K562 (cell line): ENCODE data around the gene SLC35E1. TPM values are rescaled to one million over a fixed set of nuclear protein-coding genes. Genes with fewer than 3 reads are reported as not detected.
A peak's percentile ranks its signal among the peaks of the same experiment; 100 is the strongest.

Experiments used
- IRF2 ChIP-seq: sonication (generic); formaldehyde crosslinking; IDR thresholded peaks from 2 replicates; pipeline ENCODE4 v1.8.1; 2022; ENCODE audit warnings: mild to moderate bottlenecking, missing genetic modification reagents
- KDM5B ChIP-seq: fragments of 200-600 bp; sonication (generic); IDR thresholded peaks from 2 replicates; pipeline ENCODE4 v1.6.1; 2012; ENCODE audit warnings: low read depth, mild to moderate bottlenecking, moderate library complexity, low read length, control low read depth, inconsistent platforms; ENCODE audit not compliant: insufficient replicate concordance
- MBD2 ChIP-seq: sonication (generic); IDR thresholded peaks from 2 replicates; pipeline ENCODE4 v1.6.1; 2016; ENCODE audit warnings: low read depth, borderline replicate concordance
- ZNF436 ChIP-seq: fragments of 250-450, 450-650 bp; sonication (Bioruptor Pico); formaldehyde crosslinking; IDR thresholded peaks from 2 replicates; pipeline ENCODE4 v1.7.0; 2020; ENCODE audit warnings: mild to moderate bottlenecking
- polyA plus RNA-seq, 8 experiments: library from polyadenylated mRNA; depleted of rRNA in 4 of 8; stranded (reverse) in 5 of 8; unstranded in 3 of 8; fragments of >200 nt; fragmentation: Nextera tagmentation in 2 of 8; fragmentation: Illumina TruSeq in 1 of 8; extraction: Ambion mirVana in 2 of 8; extraction: Trizol in 1 of 8; gene quantifications; 2 replicates each; pipeline versions ENCODE4 v1.2.1 to v1.2.3, GENCODE V29; 2011 to 2014; ENCODE audit warnings: inconsistent platforms in 1 of 8, missing spikeins in 1 of 8
- total RNA-seq, 7 experiments: library from RNA; depleted of rRNA in 6 of 7; stranded (reverse); fragments of >200 nt in 6 of 7; fragmentation: Illumina TruSeq in 2 of 7; extraction: Trizol in 2 of 7; gene quantifications; 2 replicates each; pipeline versions ENCODE4 v1.2.1 to v1.2.3, GENCODE V29; 2011 to 2021; ENCODE audit warnings: low replicate concordance in 1 of 7
- TF ChIP-seq, protein P1 (sequence below), 2 experiments: fragments of 450-650 bp; IDR thresholded peaks; 2 replicates each; pipeline ENCODE4 v1.6.1; 2016; ENCODE audit warnings: mild to moderate bottlenecking in 2 of 2, borderline replicate concordance in 1 of 2, low read depth in 1 of 2, moderate library complexity in 1 of 2
- TF ChIP-seq, protein P2 (sequence below): sonication (generic); formaldehyde crosslinking; IDR thresholded peaks from 2 replicates; pipeline ENCODE4 v1.8.1; 2022; ENCODE audit warnings: missing genetic modification reagents
- TF ChIP-seq, protein P3 (sequence below): IDR thresholded peaks from 2 replicates; pipeline ENCODE4 v1.6.1; 2016; ENCODE audit warnings: missing genetic modification characterization, missing compliant biosample characterization
- TF ChIP-seq, protein P4 (sequence below): fragments of 250-450 bp; sonication (Bioruptor Pico); IDR thresholded peaks from 2 replicates; pipeline ENCODE4 v1.9.0; 2021; ENCODE audit warnings: mild to moderate bottlenecking, inconsistent platforms

The SLC35E1 gene
- total and polyA plus RNA-seq, 9 of the 15 experiments (the other 6 are each of a cell fraction or from before 2014, with no cell fraction given), result 15.0 to 40.1 (median 25.7) TPM

DNA sequence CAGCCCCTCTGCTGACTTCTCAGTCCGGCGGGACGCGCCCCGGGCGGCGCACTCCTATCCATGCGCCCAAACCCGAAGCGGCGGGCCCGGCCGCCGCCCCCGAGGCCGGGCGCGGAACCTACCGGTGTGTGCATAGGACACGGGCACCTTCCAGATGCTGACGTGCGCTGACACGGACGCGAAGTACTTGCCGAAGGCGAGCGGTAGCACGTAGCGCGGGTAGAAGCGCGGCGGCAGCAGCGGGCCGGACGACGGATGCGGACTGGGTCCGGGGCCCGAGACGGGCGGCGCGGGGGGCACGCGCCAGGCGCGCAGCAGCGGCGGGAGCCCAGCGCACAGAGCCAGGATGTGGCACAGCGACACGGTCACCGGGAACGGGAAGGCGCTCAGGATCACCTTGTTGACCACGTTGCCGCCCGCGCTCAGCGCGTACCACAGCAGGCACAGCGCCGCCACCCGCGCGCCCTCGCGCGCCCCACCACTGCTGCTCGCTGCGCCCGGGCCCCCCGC lies 338 bp downstream of the SLC35E1 start (continued):
- TF ChIP-seq, protein P1, sequence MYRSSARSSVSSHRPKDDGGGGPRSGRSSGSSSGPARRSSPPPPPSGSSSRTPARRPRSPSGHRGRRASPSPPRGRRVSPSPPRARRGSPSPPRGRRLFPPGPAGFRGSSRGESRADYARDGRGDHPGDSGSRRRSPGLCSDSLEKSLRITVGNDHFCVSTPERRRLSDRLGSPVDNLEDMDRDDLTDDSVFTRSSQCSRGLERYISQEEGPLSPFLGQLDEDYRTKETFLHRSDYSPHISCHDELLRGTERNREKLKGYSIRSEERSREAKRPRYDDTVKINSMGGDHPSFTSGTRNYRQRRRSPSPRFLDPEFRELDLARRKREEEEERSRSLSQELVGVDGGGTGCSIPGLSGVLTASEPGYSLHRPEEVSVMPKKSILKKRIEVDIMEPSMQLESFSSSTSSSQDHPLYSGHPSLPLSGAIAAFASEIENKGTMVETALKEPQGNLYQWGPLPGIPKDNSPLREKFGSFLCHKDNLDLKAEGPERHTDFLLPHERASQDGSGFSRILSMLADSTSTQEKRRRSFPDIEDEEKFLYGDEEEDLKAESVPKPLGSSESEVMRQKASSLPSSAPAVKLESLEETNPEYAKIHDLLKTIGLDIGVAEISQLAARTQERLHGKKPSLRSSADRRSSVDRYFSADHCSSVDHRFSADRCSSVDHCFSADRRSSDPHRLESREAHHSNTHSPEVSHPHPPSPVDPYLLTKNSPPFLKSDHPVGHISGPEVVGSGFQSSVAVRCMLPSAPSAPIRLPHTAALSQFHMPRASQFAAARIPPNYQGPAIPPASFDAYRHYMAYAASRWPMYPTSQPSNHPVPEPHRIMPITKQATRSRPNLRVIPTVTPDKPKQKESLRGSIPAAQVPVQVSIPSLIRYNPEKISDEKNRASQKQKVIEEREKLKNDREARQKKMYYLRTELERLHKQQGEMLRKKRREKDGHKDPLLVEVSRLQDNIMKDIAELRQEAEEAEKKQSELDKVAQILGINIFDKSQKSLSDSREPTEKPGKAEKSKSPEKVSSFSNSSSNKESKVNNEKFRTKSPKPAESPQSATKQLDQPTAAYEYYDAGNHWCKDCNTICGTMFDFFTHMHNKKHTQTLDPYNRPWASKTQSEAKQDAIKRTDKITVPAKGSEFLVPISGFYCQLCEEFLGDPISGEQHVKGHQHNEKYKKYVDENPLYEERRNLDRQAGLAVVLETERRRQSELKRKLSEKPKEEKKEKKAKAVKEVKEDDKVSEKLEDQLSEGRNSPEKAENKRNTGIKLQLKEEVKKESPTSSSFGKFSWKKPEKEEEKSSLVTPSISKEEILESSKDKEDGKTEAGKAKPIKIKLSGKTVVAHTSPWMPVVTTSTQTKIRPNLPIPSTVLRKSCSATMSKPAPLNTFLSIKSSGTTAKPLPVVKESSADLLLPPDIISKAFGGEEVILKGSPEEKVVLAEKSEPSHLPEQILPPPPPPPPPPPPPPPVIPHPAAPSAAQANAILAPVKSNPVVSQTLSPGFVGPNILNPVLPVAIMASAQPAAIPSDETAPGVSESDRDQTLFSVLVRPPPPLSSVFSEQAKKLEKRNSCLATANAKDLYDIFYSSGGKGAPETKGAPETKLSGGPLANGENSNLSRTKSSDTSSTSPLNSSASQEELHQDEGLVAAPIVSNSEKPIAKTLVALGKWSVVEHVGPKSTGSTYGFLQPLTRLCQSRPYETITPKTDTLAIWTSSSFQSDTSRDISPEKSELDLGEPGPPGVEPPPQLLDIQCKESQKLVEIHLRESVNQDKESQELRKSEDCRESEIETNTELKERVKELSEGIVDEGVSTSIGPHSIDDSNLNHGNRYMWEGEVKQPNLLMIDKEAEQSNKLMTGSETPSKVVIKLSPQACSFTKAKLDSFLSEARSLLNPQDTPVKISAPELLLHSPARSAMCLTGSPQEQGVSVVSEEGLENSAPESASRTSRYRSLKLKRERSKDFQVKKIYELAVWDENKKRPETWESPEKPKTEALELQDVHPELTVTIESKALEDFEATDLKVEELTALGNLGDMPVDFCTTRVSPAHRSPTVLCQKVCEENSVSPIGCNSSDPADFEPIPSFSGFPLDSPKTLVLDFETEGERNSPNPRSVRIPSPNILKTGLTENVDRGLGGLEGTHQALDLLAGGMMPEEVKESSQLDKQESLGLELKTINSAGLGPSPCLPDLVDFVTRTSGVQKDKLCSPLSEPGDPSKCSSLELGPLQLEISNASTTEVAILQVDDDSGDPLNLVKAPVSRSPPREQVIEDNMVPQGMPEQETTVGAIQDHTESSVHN (IDR thresholded peaks at IDR 0.05; ENCODE audit: borderline replicate concordance in 1 of 2, low read depth in 1 of 2), result no peak
- TF ChIP-seq, protein P2, sequence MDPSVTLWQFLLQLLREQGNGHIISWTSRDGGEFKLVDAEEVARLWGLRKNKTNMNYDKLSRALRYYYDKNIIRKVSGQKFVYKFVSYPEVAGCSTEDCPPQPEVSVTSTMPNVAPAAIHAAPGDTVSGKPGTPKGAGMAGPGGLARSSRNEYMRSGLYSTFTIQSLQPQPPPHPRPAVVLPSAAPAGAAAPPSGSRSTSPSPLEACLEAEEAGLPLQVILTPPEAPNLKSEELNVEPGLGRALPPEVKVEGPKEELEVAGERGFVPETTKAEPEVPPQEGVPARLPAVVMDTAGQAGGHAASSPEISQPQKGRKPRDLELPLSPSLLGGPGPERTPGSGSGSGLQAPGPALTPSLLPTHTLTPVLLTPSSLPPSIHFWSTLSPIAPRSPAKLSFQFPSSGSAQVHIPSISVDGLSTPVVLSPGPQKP (CRISPR knock-in tag), result 0 out of 2 replicates have a peak, but pooled peaks have one; percentile 51
- TF ChIP-seq, protein P3, sequence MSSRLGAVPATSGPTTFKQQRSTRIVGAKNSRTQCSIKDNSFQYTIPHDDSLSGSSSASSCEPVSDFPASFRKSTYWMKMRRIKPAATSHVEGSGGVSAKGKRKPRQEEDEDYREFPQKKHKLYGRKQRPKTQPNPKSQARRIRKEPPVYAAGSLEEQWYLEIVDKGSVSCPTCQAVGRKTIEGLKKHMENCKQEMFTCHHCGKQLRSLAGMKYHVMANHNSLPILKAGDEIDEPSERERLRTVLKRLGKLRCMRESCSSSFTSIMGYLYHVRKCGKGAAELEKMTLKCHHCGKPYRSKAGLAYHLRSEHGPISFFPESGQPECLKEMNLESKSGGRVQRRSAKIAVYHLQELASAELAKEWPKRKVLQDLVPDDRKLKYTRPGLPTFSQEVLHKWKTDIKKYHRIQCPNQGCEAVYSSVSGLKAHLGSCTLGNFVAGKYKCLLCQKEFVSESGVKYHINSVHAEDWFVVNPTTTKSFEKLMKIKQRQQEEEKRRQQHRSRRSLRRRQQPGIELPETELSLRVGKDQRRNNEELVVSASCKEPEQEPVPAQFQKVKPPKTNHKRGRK (tag), result no peak
- TF ChIP-seq, protein P4, sequence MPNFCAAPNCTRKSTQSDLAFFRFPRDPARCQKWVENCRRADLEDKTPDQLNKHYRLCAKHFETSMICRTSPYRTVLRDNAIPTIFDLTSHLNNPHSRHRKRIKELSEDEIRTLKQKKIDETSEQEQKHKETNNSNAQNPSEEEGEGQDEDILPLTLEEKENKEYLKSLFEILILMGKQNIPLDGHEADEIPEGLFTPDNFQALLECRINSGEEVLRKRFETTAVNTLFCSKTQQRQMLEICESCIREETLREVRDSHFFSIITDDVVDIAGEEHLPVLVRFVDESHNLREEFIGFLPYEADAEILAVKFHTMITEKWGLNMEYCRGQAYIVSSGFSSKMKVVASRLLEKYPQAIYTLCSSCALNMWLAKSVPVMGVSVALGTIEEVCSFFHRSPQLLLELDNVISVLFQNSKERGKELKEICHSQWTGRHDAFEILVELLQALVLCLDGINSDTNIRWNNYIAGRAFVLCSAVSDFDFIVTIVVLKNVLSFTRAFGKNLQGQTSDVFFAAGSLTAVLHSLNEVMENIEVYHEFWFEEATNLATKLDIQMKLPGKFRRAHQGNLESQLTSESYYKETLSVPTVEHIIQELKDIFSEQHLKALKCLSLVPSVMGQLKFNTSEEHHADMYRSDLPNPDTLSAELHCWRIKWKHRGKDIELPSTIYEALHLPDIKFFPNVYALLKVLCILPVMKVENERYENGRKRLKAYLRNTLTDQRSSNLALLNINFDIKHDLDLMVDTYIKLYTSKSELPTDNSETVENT (CRISPR knock-in tag), result peak; percentile 87; the same call in 1 of the 2 replicates
- TF ChIP-seq MBD2, result no peak
- TF ChIP-seq ZNF436 (CRISPR knock-in tag), result no peak
- peak; percentile 67; the same call in 1 of the 2 replicates for TF ChIP-seq IRF2 (CRISPR knock-in tag)
- peak; percentile 69 for TF ChIP-seq KDM5B
